Stimulated activated CD8-positive, alpha-beta memory T cell treated with anti-CD3 and anti-CD28 coated beads, Interleukin-12 subunit alpha, Interleukin-12 subunit beta, amount 100 ng/mL, for 4 hours (primary cell): Measurements from ENCODE around the gene DDX39A.
"Not testable (repeated sequence)": the region's sequence is repeated elsewhere in the genome, so short reads cannot be mapped to it uniquely, and the experiment has no call there.

ENCODE experiments used
- DNase-seq: peaks from one replicate; pipeline ENCODE4 v3.0.0-alpha.2; 2020; ENCODE audit warnings: low read depth

Gene DDX39A

DNA sequence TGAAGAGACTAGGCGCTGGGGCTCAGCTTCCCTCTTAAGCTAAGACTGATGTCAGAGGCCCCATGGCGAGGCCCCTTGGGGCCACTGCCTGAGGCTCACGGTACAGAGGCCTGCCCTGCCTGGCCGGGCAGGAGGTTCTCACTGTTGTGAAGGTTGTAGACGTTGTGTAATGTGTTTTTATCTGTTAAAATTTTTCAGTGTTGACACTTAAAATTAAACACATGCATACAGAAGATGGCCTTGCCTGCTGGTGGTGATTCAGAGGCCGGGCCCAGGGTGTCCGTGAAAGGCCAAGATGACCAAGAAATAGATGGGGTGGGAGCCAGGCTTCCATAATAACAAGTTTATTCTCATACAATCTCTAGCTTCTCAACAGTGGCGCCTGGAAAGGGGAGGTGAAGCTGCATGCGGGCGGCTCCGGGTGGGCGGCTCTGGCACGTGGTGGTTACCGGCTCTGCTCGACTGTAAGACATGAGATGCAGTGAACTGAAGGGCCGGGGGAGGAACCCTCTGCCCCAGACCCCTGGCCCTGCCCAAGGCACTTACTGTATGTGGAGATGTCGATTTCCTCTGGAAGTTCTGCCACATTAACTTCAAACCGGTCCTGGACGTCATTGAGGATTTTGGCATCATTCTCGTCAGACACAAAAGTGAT lies 10.5 kb downstream of the DDX39A start:
- no peak for DNase-seq

DNA sequence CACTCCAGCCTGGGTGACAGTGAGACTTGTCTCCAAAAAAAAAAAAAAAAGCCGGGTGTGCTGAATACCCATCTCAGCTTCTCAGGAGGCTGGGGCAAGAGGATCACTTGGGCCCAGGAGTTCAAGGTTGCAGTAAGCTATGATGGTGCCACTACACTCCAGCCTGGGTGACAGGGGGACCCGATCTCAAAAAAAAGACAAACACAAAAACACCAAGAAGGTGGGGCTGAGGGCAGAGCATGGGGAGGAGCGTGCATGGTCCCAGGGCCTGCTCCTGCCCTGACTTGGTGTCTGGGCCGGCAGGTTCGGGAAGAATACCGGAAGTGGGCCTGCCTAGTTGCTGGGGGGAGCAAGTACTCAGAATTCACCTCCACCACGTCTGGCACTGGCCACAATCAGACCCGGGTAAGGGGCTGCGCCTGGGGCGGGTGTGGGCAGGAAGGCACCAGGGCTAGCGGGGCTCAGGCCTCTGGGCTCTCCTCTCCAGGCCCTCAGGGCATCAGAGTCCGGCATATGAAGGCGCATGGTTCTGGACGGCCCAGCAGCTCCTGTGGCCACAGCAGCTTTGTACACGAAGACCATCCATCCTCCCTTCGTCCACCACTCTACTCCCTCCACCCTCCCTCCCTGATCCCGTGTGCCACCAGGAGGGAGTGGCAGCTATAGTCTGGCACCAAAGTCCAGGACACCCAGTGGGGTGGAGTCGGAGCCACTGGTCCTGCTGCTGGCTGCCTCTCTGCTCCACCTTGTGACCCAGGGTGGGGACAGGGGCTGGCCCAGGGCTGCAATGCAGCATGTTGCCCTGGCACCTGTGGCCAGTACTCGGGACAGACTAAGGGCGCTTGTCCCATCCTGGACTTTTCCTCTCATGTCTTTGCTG lies 11.3 kb downstream of the DDX39A start:
- DNase-seq = no peak

DNA sequence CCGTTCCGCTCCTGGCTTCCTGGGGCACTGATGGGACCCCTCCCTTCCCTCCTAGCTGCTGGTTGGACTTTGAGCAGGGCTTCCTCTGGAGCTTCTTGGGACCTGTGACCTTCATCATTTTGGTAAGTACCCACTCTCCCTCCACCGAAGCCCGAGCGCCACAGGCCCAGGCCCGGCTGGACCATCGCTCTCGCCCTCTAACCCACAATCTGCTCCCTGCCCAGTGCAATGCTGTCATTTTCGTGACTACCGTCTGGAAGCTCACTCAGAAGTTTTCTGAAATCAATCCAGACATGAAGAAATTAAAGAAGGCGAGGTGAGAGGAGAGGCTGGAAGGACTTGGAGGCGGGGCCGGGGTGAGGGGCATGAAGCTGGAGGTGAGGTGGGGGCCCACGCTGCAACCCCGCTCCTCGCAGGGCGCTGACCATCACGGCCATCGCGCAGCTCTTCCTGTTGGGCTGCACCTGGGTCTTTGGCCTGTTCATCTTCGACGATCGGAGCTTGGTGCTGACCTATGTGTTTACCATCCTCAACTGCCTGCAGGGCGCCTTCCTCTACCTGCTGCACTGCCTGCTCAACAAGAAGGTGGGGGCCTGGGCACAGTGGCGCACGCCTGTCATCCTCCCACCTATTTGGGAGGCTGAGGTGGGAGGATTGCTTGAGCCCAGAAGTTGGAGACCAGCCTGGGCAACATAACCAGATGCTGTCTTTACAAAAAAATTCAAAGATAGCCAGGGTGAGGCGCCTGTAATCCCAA lies 12.3 kb downstream of the DDX39A start:
- no peak for DNase-seq

DNA sequence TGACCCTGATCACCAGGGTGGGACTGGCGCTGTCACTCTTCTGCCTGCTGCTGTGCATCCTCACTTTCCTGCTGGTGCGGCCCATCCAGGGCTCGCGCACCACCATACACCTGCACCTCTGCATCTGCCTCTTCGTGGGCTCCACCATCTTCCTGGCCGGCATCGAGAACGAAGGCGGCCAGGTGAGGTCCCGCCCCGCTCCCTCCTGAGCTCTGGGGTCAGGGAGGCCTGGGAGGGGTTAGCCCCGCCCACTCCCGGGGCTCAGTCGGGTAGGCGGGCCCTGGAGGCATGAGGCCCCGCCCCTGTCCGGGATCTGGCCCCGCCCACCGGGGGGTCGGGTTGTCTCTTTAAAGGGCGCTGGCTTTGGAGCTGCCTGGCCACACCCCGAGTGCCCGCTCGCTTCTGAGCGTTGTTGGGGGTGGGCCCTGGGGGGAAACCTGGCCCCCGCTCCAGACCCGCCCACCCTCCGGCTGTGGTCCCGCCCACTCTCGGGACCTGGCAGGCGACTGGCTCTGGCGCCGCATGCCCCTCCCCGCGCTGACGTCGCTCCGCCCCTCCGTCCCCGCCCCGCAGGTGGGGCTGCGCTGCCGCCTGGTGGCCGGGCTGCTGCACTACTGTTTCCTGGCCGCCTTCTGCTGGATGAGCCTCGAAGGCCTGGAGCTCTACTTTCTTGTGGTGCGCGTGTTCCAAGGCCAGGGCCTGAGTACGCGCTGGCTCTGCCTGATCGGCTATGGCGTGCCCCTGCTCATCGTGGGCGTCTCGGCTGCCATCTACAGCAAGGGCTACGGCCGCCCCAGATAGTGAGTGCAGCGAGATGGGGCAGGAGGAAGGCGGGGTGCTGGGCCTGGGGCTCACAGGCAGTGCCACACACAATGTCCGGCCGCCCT lies 13.1 kb downstream of the DDX39A start:
- peak; percentile 76 for DNase-seq

DNA sequence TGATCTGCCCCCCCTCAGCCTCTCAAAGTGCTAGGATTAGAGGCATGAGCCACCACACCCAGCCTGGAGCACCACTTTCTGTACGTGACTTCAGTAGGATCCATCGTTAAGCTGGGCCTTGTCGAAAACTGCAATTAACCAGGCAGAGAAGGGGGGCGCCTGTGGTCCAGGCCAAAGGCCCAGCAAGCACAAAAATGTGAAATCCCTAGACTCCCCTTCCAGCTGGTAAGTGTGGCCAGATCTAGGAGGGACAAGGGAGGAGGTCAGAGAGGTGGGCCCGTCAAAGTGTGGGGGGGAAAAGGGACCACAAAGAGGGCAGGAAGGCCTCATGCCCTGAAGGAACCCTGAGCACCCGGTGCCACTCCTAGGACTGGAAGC lies 13.8 kb downstream of the DDX39A start:
- no peak for DNase-seq

DNA sequence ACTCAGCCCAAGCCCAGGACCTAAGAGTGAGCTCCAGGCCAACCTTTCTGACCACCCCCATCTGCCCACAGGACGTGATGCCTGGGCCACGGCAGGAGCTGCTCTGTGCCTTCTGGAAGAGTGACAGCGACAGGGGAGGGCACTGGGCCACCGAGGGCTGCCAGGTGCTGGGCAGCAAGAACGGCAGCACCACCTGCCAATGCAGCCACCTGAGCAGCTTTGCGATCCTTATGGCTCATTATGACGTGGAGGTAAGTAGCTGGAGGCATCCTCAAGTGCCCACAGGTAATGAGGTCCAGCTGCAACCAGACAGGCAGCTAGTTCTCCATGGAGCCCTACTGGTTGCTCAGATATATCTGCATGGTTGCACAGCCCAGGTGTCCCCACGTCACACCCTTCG lies 14.8 kb downstream of the DDX39A start:
- no peak for DNase-seq

DNA sequence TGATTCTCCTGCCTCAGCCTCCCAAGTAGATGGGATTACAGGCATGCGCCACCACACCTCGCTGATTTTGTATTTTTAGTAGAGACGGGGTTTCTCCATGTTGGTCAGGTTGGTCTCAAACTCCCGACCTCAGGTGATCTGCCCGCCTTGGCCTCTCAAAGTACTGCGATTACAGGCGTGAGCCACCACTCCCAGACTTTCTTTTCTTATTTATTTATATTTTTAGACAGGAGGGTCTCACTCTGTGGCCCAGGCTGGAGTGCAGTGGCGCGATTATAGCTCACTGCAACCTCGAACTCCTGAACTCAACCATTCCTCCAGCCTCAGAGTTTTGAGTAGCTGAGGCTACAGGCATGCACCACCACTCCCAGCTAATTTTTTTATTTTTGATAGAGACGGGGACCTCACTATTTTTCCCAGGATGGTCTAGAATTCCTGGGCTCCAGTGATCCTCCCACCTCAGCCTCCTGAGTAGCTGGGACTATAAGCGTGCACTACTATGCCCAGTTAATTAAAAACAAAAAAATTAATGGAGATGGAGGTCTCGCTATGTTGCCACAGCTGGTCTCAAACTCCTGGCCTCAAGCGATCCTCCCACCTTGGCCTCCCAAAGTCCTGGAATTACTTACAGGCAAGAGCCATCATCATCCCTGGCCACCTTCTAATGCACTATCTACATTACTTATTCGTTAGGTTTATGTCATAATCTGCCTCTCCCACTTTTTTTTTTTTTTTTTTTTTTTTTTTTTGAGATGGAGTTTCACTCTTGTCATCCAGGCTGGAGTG lies 15.8 kb downstream of the DDX39A start:
- DNase-seq = not testable (repeated sequence)

DNA sequence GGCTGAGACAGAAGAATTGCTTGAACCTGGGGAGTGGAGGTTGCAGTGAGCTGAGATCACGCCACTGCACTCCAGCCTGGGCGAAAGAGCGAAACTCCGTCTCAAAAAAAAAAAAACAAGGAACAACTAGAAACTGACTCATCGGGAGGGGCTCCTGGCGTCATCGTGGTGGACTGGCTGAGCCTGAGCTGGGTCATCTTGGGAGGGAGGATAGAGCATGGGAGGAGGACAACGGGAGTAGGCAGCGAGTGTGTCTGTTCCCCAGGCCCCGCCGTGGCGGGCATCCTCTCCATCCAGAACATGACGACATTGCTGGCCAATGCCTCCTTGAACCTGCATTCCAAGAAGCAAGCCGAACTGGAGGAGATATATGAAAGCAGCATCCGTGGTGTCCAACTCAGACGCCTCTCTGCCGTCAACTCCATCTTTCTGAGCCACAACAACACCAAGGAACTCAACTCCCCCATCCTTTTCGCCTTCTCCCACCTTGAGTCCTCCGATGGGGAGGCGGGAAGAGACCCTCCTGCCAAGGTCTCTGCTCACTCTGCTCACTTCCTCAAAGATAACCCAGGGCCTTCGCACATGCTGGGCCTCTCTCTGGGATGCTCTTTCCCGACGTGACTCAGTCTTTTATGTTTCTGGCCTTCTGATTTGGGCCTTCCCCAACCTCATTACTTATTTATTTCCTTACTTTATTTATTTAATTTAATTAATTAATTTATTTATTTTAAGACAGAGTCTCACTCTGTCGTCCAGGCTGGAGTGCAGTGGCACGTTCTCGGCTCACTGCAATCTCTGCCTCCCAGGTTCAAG lies 16.6 kb downstream of the DDX39A start:
- no peak for DNase-seq

DNA sequence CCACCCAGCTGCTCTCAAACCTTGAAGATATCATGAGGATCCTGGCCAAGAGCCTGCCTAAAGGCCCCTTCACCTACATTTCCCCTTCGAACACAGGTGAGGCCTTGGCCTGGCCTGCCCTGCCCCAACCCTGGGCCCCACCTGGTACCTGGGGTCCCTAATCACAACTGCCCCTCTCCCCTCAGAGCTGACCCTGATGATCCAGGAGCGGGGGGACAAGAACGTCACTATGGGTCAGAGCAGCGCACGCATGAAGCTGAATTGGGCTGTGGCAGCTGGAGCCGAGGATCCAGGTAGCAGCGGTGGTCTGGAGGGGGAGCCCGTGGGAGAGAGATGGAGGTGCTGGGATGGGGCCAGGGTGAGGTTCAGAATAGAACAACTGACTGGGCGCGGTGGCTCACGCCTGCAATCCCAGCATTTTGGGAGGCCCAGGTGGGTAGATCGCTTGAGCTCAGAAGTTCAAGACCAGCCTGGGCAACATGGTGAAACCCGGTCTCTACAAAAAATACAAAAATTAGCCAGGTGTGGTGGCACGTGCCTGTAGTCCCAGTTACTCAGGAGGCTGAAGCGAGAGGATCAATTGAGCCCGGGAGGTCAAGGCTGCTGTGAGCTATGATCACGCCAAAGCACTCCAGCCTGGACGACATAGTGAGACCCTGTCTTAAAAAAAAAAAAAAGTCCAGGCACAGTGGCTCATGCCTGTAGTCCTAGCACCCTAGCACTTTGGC lies 17.5 kb downstream of the DDX39A start:
- DNase-seq = no peak

DNA sequence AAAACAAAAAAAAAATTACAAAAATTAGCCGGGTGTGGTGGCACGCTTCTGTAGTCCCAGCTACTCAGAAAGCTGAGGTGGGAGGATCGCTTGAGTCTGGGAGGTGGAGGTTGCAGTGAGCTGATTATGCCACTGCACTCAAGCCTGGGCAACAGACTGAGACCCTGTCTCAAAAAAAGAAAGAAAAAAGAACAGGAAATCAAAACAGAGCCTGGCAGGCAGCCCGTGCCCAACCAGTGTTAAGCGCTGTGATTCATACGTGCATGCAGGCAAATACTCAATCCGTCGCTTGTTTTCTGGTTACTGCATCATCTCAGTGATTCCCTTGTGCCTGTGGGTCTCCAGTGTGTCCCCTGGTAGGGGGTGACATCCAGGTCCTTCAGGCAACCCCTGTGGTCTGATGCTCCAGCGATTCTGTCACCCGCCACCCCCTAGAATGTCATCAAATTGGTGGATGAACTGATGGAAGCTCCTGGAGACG lies 18.1 kb downstream of the DDX39A start:
- no peak for DNase-seq

DNA sequence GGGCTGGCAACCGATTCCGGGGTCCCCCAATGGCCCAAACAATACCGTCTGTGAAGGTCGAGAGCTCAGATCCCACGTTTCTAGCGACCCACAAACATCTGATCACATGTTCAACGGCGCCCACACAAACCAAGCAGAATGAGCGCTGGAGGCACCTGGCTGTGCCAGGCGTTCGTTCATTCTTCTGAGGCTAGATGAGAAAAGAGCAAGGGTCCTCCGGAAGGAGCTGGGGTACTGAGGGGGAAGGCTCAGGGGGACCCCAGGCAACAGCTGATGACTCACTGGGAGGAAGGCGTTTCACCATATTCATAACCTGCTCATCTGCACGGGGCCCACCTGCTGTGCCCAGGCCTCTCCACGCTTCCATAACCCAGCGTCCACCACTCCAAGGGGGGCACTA lies 22.0 kb downstream of the DDX39A start:
- not testable (repeated sequence) for DNase-seq

DNA sequence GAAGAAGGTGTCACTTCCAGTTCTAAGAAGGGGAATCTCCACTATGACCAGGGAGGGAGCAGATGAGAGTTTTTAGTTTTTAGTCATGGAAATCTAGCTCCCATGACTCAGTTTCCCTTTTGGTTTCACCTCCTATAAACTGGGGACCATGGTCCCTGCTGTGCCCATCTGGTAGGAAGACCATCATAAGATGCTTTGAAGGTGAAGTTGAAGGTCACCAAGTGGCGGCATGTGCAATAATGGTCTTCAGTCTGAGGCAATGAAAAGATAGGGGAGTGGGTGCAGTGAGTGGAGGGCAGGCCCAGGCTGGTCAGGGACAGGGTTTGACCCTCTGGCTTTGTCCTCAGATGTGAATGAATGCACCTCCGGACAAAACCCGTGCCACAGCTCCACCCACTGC lies 22.4 kb downstream of the DDX39A start:
- not testable (repeated sequence) for DNase-seq

DNA sequence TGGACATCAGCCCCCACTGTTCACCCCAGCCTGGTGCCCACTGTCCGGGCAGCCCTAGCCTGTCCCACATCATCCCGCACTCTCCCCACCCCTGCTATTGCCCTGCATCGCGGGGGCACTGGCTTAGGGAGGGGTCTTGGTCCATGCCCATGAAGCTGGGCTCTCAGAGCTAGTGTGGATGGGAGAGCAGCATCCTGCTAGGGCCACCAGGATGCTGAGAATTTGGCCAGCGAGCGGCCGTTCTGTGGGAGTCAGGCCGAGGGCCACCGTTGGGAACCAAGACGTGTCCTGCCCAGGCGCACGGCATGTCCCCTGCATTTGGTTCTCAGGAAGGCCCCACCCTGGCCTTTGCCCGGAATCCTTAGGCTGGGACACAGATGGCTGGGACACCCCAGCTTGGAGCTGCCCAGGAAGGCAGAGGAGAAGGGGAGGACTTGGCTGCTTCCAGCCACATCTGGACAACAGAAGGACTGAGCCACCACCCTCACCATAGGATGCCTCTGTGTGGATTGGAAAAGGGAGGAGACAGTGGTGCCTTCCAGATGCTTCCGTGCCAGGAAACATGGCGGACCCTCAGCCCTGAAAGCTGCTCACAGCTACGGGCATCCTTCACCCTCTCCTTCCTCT lies 23.3 kb downstream of the DDX39A start:
- no peak for DNase-seq

DNA sequence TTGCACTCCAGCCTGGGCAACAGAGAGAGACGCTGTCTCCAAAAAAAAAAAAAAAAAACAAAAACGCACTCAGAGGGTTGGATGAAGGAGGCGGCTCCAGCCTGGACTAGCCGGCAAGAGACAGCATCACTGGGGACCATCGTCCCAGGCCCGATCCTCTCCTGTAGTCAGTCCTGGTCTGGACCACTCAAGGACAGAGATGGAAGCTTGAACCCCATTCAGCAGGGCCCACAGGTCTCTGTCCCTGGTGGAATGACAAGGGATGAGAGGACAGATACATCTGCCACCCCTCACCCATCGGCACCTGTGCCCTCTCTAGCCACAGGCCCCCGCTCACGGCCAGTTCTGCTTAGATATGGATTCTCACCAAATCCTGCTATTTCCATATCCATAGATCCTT lies 23.9 kb downstream of the DDX39A start:
- no peak for DNase-seq

DNA sequence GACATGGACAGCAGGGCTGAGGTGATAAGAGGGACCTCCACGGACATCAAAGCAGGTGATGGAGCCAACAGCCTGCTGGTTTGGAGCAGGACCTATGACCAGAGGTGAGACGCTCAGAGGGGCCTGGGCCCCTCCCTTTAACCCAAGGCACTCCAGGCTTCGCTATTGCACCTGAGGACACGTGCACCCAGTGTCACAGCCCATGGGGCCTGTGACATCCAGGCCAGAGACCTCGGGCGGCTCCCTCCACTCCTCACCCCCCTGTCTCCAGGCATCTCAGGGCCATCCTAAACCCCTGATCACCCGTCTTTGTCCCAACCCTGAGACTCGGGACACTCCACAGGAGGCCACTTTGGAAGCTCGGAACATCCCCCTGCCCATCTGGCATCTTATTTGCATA lies 25.0 kb downstream of the DDX39A start:
- no peak for DNase-seq

DNA sequence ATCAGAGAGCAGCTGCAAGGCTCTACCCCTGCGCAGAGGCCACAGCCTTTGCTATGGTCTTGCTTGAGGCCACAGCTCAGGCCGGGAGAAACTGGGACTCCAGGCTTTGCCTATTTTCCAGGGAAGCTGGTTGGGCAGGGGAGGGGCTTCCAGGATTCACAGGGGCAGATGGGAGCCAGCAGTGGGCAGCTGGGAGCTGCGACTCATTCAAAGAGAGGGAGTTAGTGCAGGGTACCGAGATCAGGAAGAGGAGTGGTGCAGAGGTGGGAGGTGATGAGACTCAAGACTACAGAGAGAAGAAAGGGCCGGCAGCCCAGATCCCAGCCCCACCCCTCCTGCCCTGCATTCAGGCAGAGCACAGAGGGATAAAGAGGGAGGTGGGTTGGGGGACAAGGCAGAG lies 25.8 kb downstream of the DDX39A start:
- no peak for DNase-seq

DNA sequence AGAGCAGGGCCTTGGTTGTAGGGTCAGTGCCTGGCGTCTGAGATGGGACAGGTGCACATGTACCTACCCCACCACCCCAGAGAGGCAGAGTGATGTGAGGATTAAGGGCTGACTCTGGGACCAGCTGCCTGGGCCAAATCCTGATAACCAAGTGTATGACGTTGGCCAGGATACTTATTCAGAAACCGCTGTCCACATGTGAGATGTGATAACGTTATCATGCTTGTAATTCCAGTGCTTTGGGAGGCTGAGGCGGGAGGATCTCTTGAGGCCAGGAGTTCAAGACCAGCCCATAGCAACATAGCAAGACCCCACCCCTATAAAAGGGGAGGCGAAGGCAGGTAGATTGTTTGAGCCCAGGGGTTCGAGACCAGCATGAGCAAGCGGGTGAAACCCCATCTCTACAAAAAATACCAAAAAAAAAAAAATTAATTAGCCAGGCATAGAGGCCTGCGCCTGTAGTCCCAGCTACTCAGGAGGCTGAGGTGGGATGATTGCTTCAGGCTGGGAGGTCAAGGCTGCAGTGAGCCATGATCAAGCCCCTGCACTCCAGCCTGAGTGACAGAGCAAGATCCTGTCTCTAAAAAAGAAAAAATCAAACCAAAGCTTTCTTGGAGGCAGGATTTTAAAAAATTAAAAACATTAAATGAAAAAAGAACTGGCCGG lies 27.9 kb downstream of the DDX39A start:
- no peak for DNase-seq

DNA sequence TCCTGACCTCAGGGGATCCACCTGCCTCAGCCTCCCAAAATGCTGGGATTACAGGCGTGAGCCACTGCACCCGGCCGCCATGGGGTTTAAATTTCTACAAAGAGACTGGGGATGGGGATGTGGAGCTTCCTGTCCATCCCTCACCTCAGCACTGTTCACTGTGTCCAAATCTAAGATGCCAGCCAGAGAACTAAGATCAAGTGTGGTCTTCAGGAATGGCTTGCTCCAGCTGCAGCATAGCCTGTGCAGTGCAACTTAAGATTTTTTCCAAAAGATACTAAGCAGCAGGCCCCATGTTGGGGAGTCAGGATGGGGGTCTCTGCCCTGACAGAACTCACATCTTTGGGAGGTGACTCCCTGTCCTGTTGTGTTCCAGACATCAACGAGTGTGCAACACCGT lies 28.6 kb downstream of the DDX39A start:
- DNase-seq = no peak
